Mucosa of descending colon (tissue), 3 donors: ENCODE results near the gene SLC9A3. TPM values are rescaled to one million over a fixed set of nuclear protein-coding genes. Genes with fewer than 3 reads are reported as not detected.

Experiments used
- ATAC-seq: fragments of 200-7000 bp; cut with Tn5 transposase; one replicate; pipeline ENCODE4 v1.9.1; 2020; ENCODE audit warnings: mild to moderate bottlenecking, moderate library complexity
- DNase-seq, 3 donors: peaks; one replicate each; pipeline ENCODE4 v3.0.0-alpha.2; 2020
- H3K36me3 ChIP-seq: fragments of 200-600 bp; one replicate; pipeline ENCODE4 v1.8.0; 2021; ENCODE audit warnings: low read depth, mild to moderate bottlenecking
- H3K4me1 ChIP-seq: fragments of 200-600 bp; one replicate; pipeline ENCODE4 v1.8.0; 2021; ENCODE audit warnings: low read depth, mild to moderate bottlenecking
- H3K4me3 ChIP-seq: fragments of 200-600 bp; one replicate; pipeline ENCODE4 v1.8.0; 2021; ENCODE audit warnings: mild to moderate bottlenecking
- H3K9me3 ChIP-seq: fragments of 200-600 bp; one replicate; pipeline ENCODE4 v1.8.0; 2021; ENCODE audit warnings: mild to moderate bottlenecking
- intact Hi-C, 2 donors: fragments of 100-400 bp; cut with DNase I in 1 of 2; cut with micrococcal nuclease in 1 of 2; formaldehyde crosslinking; loops; one replicate each; pipeline versions ENCODE4 v1.11.0 to v1.11.1; 2022; cut with DNase I, micrococcal nuclease
- total RNA-seq, 3 donors: library from RNA; stranded (reverse); fragmentation: NEBNext Ultra II Directional in 2 of 3; extraction: Animal tissue kit (Norgen Biotek cat#: 25700) in 2 of 3; gene quantifications; one replicate each; pipeline versions ENCODE4 v1.2.1 to v1.2.4, GENCODE V29; 2021 to 2023
- TF ChIP-seq, protein P1 (sequence below): fragments of 200-600 bp; IDR thresholded peaks from one replicate; pipeline ENCODE4 v1.8.0; 2022; ENCODE audit warnings: antibody characterized with exemption, mild to moderate bottlenecking
- donor health status: DM: no; HTN: no; CAD: no; lungs with moderate emphysema.
- donor health status: DM: no; HTN: no; CAD: no.
- donor health status: DM: no; HTN: yes; CAD: no.

The SLC9A3 gene
- total RNA-seq, 3 donors from 2014 or later = 29.2 to 272 (median 77.7) TPM

DNA sequence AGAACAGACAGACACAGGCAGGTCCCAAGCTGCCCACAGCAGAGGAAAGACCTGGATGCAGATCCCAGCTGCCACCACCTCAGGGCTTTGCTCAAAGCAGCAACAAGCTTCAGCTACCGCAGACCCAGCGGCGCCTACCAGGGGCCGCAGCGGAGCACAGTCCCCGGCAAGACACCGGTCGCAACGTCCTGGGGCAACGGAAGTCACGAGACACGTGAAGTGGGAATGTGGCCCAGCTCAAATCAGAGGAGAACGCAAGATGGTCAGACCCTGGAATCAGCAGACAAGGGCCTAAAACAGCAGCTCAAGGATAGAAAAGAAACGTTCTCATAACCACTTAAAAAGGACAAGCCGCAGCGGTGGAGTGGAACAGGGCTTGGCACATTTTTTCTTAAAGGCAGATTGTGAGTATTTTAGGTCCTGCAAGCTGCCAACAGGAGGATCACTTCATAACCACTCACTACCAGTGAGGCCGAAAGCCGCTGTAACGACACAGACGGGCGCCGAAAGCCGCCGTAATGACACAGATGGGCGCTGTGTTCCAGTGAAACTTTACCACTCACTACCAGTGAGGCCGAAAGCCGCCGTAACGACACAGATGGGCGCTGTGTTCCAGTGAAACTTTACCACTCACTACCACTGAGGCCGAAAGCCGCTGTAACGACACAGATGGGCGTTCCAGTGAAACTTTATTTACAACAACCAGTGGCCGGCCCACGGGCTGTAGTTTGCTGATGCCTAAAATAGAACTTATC lies 21.7 kb downstream of the SLC9A3 start:
- peaks cover 2% of the 10 kb centered on the region for H3K4me1 ChIP-seq
- no peaks in the 10 kb centered on the region for H3K36me3 ChIP-seq
- TF ChIP-seq, protein P1, sequence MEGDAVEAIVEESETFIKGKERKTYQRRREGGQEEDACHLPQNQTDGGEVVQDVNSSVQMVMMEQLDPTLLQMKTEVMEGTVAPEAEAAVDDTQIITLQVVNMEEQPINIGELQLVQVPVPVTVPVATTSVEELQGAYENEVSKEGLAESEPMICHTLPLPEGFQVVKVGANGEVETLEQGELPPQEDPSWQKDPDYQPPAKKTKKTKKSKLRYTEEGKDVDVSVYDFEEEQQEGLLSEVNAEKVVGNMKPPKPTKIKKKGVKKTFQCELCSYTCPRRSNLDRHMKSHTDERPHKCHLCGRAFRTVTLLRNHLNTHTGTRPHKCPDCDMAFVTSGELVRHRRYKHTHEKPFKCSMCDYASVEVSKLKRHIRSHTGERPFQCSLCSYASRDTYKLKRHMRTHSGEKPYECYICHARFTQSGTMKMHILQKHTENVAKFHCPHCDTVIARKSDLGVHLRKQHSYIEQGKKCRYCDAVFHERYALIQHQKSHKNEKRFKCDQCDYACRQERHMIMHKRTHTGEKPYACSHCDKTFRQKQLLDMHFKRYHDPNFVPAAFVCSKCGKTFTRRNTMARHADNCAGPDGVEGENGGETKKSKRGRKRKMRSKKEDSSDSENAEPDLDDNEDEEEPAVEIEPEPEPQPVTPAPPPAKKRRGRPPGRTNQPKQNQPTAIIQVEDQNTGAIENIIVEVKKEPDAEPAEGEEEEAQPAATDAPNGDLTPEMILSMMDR = no peak
- H3K9me3 ChIP-seq = no peaks in the 10 kb centered on the region
- no peak overlapping the region for H3K4me3 ChIP-seq
- intact Hi-C loops = no loop called here
- no peak for ATAC-seq
- DNase-seq = no peak

DNA sequence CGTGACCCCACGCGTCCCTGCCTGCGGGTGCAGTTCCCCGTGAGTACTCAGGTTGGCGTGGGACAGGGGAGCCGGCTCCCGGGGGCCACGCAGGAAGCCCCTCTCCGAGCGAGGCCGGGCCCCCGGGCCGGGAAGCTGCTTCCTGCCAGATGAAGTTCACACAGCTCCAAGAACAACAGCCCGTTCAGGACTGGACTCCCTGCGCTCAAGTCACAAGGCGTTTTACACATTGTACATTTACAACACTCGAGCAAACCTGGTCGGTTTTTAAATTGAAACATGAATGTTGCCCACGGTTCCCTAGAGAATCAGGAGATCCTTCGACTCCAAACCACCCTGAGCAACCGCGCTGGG lies 22.4 kb downstream of the SLC9A3 start:
- Histone ChIP-seq H3K36me3 (no peaks in the 10 kb centered on the region), H3K9me3 (no peaks in the 10 kb centered on the region), H3K4me3 (no peak overlapping the region), H3K4me1 (peaks cover 2% of the 10 kb centered on the region)
- ATAC-seq (no peak), DNase-seq (no peak)
- TF ChIP-seq, protein P1 = no peak
- intact Hi-C loops = no loop called here

DNA sequence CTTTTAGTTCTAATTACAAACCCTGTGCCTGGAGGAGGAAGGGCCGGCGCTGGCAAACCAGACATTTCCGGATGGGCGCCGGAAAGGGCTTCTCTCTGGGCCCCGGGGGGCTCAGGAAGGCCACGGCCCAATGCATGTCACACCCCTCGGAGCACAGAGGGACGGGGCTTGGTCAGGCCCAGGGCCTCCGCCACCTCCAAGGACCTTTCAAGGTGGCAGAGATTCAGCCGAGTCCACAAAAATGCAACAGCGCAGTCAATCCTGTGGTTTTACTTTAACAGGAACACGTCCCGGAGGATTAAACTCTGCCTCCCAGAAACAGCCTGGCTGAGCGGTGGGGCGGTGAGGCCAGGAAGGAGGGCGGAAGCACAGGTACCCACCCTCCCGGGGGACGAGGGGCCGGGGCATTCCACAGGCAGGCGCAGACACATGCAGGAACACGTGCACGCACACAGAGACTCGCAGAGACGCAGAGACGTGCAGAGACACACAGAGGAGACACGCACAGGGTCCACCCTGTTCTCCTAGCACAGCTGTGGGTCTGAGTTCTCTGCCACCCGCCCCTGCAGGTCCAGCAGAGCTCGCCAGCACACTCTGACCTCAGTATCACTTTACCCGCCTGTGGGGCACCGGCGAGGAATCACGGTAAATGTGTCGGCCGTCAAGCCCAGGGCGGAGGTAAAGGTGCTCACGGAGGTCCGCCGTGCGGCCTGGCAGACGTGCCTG lies 23.0 kb downstream of the SLC9A3 start:
- no peak for DNase-seq
- H3K4me3 ChIP-seq = no peak overlapping the region

DNA sequence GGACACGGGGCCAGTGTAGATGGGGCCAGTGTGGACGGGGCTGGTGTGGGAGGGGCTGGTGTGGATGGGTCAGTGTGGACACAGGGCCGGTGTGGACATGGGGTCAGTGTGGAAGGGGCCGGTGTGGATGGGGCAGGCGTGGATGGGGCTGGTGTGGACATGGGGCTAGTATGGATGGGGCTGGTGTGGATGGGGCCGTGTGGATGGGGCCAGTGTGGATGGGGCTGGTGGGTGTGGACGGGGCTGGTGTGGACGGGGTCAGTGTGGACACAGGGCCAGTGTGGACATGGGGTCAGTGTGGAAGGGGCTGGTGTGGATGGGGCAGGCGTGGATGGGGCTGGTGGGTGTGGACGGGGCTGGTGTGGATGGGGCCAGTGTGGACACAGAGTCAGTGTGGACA lies 23.8 kb downstream of the SLC9A3 start:
- TF ChIP-seq, protein P1 = no peak
- ATAC-seq = no peak
- peaks cover 3% of the 10 kb centered on the region for H3K4me1 ChIP-seq
- DNase-seq = no peak
- intact Hi-C loops = no loop called here
- H3K9me3 ChIP-seq = no peaks in the 10 kb centered on the region
- no peaks in the 10 kb centered on the region for H3K36me3 ChIP-seq
- H3K4me3 ChIP-seq = no peak overlapping the region

More for the DNA sequence above, 23.0 kb downstream of the SLC9A3 start:
- Histone ChIP-seq H3K9me3 (no peaks in the 10 kb centered on the region), H3K36me3 (no peaks in the 10 kb centered on the region), H3K4me1 (peaks cover 4% of the 10 kb centered on the region)
- intact Hi-C loops = no loop called here
- no peak for ATAC-seq
- TF ChIP-seq, protein P1 = no peak

DNA sequence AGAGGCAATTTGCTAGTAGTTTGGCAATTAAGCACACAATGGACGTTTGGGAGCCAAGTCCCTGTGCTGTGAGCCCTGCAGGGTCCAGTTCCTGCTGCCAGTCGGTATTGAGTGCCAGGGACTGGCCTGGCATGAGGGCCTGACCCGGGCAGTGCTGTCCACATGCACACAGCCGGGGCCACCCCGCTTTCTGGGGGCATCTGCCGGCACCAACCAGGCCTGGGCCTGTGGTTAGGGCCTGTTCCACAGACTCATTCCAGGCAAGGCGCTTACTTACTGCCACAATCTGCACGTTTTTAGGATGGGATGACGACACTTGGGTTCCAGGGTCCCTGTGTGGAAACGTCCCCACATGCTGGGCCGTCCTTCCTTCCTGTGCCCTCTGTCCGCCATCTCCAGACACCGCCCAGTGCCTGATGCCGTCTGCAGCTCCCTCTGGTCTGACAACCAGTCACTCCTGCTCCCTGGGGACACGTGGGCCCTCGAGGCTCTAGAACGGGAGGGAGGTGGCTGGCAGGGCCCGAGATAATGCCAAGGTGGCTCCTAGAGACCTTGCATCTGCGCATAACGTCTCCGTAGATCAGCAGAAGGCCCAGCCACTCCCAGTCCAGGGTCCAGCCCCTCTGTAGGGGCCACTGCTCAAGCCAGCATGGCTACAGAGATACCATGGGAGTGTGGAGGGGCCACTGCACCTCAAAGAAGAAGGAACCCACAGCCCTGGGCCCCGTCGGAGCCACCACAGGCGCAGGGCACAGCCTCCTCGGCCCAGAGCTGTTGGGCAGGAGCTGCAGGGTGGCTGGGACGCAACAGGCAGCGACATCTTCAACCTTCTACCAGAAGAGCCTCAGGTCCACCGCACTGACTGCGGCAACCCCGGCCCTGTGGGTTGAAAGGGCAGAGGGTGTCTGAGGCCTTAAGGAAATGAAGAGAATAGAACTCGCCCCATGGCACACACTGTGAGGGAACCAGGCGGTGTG lies 24.7 kb downstream of the SLC9A3 start:
- no peak for DNase-seq
- intact Hi-C loops = no loop called here
- TF ChIP-seq, protein P1 = no peak
- H3K9me3 ChIP-seq = no peaks in the 10 kb centered on the region
- no peak overlapping the region for H3K4me3 ChIP-seq
- peaks cover 3% of the 10 kb centered on the region for H3K4me1 ChIP-seq
- ATAC-seq = no peak
- no peaks in the 10 kb centered on the region for H3K36me3 ChIP-seq
